ENCODE results near the gene SMOC2.
"Not testable (repeated sequence)": the region's sequence is repeated elsewhere in the genome, so short reads cannot be mapped to it uniquely, and the experiment has no call there.

SMOC2 gene

GRCh38 chr6:168546151-168546550 is 105.2 kb downstream of the SMOC2 start:
- DNase-seq = no peak

GRCh38 chr6:168546730-168547129 is 105.7 kb downstream of the SMOC2 start:
- no peak for DNase-seq

GRCh38 chr6:168550326-168550725 is 109.3 kb downstream of the SMOC2 start:
- DNase-seq = no peak

- no peak for DNase-seq
Observed at GRCh38 chr6:168554472-168554871, 113.5 kb downstream of the SMOC2 start.

- no peak for DNase-seq
Observed at GRCh38 chr6:168554898-168555617, 114.1 kb downstream of the SMOC2 start.

- no peak for DNase-seq
Observed at GRCh38 chr6:168555618-168556273, 114.8 kb downstream of the SMOC2 start.

GRCh38 chr6:168557512-168557911 is 116.5 kb downstream of the SMOC2 start:
- DNase-seq = no peak

GRCh38 chr6:168558686-168559085 is 117.7 kb downstream of the SMOC2 start:
- no peak for DNase-seq

GRCh38 chr6:168559574-168560098 is 118.7 kb downstream of the SMOC2 start:
- DNase-seq = no peak

- DNase-seq = no peak
Observed at GRCh38 chr6:168560126-168560525, 119.1 kb downstream of the SMOC2 start.

GRCh38 chr6:168562576-168563151 is 121.7 kb downstream of the SMOC2 start:
- no peak for DNase-seq

- no peak for DNase-seq
Observed at GRCh38 chr6:168563656-168564055, 122.7 kb downstream of the SMOC2 start.

- no peak for DNase-seq
Observed at GRCh38 chr6:168565112-168565511, 124.1 kb downstream of the SMOC2 start.

GRCh38 chr6:168570211-168570610 is 129.2 kb downstream of the SMOC2 start:
- DNase-seq = no peak

GRCh38 chr6:168571268-168571667 is 130.3 kb downstream of the SMOC2 start:
- DNase-seq = no peak

- not testable (repeated sequence) for DNase-seq
Observed at GRCh38 chr6:168573276-168573835, 132.4 kb downstream of the SMOC2 start.

GRCh38 chr6:168574075-168574698 is 133.2 kb downstream of the SMOC2 start:
- DNase-seq = no peak

- DNase-seq = no peak
Observed at GRCh38 chr6:168574699-168575195, 133.8 kb downstream of the SMOC2 start.

GRCh38 chr6:168575346-168576098 is 134.5 kb downstream of the SMOC2 start:
- no peak for DNase-seq

- no peak for DNase-seq
Observed at GRCh38 chr6:168576388-168576787, 135.4 kb downstream of the SMOC2 start.

- DNase-seq = no peak
Observed at GRCh38 chr6:168577496-168577895, 136.5 kb downstream of the SMOC2 start.

- DNase-seq = no peak
Observed at GRCh38 chr6:168578036-168578435, 137.1 kb downstream of the SMOC2 start.

Data from SW 1271 (cell line).